CMK (cell line): ENCODE results near the gene GSTO2.
"Not testable (repeated sequence)": the region's sequence is repeated elsewhere in the genome, so short reads cannot be mapped to it uniquely, and the experiment has no call there.

Source experiments
- DNase-seq: peaks from one replicate; pipeline ENCODE4 v3.0.0-alpha.2; 2010; ENCODE audit warnings: low read depth

The GSTO2 gene

DNA sequence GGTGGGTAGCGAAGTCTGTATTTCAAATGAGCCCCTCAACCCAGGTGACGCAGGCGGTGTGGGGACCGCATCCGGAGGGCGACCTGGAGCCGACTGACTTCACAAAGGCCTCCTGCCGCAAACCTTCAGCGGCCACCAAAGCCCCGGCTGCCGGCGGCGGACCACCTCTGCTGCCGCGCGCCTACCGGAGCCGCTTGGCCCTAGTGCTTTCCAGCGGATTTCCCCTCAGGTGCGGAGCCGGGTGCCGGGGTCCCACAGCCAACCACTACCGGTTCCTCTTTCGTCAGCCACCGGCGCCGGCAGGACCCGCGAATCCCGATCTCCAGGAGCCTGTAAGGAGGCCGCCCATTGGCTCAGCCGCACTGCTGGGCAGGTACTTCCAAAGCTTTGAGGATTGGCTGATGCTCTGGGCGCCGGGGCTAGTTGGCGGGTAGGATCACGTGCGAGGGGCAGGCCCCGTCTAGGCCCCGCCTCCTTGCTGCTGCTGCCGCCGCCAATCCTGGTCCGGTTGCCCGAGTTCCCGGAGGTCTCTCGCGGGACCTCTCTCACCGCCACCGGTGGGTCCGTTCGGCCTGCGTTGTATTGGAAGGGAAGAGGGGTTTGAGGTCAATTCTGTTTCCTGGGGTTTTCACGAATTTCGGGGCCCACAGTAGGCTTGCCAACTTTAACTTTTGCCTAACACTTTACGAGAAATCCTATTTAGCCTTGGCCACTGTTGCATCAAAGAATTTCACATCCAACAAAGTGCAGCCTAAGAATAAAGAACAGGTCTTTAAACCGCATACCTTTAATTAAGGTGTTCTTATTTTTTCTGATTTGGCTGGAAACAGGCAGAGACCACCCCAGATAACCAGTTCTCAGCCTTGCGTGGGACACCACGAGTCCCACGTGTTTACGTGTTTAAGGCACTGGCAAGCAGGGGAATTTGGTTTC lies at the start of gene GSTO2:
TSS of gene GSTO2 (plus strand) at position 472 of the 933 bp plus-strand sequence. CDS start 5,732 bp downstream, outside the sequence.
- DNase-seq, result peak; percentile 97

DNA sequence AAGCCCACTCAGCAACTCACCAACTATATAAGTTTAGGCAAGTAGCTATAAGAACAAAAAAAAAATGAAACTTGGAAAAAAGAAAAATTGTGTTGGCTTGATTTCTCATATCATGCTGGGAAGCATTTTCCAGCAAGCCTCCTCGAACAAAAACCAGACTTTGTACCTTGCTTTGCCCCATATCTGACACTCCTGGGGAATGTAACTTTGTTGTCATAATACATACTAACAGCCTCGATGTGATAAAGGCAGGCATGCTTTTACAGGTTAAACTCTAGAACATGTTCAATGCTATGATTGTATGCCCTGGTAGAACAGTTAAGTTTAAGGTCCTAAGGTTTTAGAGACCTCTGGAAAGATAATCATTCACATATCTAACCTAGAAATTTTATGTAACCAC lies 48.5 kb upstream of the GSTO2 start:
- DNase-seq, result no peak

DNA sequence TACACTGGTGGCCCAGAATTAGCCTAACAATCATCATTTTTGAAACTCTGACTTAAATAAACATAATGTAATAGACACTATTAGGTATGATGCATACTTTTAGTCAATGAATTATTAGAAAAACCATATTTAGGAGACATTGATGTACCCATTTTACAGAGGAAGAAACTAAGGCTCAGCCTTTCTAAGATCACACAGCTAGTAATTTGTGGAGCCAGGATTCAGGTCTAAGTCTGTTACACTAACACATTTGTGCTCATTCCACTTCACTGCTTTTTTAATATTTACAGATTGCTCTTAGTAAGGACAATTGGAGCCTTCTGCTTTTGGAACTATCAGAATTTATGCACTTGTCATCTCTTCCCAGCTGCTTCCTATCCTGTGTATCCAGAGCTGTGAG lies 45.7 kb upstream of the GSTO2 start:
- DNase-seq, result no peak

DNA sequence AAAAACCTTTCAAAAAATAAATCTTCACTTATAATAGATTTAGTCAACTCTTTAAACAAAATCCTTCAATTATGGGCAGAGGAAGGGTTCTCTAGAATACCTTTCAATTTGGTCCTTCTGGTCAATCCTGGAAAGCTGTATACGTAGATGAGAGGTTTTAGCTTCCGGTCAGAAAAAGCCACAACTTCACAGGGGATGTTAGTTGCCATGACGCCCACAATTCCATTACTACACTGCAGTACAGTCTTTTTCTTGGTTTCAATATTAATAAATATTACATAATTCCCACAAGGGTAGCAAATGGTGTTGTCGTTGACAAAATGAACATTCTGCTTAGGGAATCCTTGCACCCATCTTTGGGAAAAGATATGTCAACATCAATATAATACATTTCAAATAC lies 38.5 kb upstream of the GSTO2 start:
- DNase-seq, result no peak

DNA sequence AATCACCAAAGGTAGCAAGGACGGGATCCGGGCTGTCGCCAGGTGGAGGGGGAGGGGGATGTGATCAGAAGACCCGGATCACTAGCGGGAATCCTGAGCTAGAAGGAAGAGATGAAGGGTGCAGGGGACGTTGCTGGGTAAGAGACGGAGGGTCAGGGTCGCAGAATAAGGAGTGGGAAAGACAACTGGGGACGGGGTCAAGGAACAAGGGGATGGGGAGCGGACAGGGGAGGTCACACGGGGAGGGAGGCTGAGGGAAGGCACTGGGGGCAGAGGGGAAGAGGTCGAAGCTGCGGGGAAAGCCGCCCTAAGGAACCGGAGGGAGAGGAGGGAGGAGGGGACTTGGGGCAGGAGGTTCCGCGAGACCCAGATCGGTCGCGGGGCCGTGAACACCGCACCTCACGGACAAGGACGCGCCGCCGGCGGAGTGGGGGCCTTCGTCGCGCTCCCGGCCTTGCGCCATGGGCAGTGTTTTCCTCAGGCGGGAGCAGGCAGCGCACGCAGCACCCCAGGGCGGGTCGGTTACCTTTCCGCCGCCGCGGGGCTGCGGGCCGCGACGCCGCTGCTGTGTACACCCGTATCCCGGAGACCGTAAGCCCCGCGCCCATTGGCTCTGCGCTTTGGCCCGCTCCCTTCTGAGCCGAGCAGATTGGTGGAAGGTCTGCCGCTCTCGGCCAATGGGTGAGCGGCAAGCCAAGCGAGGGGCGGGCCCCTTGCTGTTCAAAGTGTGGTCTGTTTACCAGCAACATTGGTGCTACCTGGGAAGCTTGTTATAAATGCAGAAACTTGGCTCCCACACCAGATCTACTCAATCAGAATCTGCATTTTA lies 37.0 kb upstream of the GSTO2 start, which contains the start of gene CFAP43:
TSS of gene CFAP43 (minus strand) at position 581 of the 829 bp plus-strand sequence. CDS start at position 463, 118 bp downstream.
- peak; percentile 90 for DNase-seq

DNA sequence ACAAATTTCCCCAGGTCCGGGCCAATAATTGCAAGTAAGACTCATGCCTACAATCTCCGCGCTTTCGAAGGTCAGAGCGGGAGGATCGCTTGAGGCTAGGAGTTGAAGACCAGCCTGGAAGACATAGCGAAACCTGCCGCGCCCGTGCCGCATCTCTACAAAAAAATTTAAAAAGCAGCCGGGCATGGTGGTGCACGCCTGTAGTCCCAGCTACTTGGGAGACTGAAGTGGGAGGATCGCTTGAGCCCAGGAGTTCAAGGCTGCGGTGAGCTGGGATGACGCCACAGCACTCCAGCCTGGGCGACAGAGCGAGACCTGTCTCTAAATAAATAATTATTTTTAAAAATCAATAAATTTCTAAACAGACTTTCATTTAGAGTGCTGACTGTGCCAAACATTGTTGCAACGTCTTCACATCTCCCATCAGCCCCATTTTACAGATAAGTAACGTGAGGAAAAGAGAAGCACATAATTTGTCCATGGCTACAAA lies 36.3 kb upstream of the GSTO2 start:
- no peak for DNase-seq

DNA sequence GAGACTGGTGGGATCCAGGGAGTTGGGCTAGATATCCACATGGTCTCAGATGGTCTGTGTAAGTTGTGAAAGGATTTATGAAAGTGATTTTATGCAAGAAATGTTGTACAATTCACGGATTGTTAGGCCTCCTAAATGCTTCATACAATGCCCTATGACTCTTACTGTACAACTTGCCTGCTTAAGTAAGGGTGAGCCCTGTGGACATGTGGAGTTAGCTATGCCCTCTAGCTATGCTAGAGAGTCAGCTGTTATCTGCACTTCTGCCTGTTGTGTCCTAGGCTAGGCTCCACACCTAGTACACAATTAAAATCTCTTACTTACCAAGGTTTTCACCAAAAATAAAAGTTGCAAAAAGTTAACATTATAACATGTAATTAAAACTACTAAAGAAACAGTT lies 35.2 kb upstream of the GSTO2 start:
- no peak for DNase-seq

DNA sequence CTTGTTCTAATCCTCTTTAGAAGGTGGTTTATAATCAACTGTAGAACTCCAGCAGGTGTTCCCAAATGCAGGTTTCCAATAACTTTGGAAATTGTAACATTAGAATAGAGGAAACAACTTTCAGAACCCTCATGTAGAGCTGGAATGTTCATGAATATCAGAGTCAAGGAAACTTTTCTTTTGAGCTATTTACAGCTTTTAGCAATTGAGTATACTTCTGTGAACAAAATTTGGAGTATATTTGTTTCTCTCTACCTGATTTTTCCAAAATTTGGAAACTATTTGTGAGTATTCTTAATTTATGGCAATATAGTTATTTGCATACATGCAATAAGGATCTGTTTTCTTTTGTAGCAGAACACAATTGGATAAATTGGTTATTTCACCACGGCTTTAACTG lies 34.0 kb upstream of the GSTO2 start:
- no peak for DNase-seq

DNA sequence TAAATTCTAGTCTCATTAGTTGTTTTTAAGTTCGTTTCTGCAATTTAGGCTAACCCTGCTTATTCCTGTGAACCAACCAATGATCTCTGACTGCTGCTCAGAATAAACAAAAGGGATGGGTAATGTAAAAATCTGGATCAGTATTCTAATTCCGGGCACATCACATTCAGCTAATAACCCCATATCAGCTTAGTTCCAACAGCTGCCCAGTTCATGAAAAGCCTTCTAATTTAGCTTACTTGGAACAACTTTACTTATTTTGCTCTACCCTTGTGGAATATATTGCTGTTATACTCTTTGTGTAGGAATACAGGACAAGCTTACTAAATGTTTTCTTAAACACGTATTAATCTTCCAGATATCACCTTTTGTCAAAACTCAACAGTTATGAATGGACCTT lies 33.2 kb upstream of the GSTO2 start:
- DNase-seq, result no peak

DNA sequence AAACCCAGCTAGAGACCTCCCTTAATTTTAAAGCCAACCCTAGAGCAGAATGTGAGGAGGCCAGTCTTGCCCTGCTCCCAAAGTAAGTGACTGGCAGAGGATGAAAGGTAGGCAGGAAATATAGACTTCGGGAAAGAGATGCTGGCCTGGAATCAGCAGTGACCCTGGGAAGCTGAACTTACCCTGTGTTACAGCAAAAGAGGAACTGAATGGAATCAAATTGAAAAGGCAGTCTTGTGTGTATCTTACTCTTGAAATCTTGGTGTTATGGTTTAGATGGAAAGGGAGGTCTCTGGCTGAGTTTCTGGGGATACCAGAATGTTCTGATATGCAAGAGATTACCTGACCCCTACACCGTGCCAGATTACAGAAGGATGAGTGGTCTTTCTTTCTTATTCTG lies 28.9 kb upstream of the GSTO2 start:
- DNase-seq, result no peak

DNA sequence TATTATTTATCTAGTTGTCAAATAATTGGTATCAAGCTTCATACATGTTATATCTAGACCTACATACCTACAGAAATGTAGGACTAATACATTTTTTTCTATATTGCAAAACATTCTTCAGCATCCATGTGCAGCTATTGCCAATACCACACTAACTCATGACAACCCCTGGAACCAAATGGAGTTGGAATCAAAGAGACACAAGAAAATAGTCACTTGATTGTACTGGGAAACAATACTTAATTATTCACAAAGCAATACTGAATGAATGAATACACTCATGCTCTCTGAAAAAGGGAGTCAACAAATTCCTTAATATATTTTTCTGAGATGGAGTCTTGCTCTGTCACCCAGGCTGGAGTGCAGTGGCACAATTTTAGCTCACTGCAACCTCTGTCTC lies 26.4 kb upstream of the GSTO2 start:
- DNase-seq, result no peak

DNA sequence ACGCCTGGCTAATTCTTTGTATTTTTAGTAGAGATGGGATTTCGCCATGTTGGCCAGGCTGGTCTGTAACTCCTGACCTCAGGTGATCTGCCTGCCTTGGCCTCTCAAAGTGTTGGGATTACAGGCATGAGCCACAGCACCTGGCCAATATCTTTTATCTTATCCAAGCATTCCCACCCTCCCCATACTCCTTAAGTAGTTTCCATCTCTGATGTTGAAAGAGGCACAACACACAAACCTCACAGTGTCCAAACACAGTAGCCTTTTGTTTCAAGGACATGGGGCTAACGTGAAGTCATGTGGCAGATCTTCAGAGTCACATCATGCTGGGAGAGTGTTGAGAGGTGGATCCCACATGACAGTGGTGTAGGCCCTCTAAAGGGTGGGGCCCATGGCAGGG lies 26.0 kb upstream of the GSTO2 start:
- not testable (repeated sequence) for DNase-seq

DNA sequence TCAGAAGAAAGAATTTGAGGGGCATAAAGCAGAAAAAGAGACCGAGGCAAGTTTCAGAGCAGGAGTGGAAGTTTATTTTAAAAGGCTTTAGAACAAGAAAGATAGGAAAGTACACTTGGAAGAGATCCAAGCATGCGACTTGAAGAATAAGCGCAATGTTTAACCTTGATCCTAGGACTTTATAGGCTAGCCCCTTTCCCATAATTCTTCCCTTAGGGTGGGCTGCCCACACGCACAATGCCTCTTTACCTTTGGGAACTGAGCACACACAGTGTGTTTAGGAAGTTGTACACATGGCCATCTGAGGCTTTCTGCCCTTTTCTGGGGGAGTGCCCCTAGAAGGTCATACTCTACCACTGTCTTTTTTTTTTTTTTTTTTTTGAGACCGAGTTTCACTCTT lies 25.5 kb upstream of the GSTO2 start:
- DNase-seq, result no peak

DNA sequence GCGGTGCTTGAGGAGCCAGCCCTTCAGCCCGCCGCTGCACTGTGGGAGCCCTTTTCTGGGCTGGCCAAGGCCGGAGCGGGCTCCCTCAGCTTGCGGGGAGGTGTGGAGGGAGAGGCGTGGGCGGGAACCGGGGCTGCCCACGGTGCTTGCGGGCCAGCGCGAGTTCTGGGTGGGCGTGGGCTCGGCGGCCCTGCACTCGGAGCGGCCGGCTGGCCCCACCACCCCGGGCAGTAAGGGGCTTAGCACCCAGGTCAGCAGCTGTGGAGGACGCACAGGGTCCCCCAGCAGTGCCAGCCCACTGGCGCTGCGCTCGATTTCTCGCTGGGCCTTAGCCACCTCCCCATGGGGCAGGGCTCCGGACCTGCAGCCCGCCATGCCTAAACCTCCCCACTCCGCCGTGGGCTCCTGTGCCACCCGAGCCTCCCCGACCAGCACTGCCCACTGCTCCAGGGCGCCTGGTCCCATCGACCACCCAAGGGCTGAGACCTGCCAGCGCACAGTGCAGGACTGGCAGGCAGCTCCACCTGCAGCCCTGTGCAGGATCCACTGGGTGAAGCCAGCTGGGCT lies 23.8 kb upstream of the GSTO2 start:
- DNase-seq, result no peak

DNA sequence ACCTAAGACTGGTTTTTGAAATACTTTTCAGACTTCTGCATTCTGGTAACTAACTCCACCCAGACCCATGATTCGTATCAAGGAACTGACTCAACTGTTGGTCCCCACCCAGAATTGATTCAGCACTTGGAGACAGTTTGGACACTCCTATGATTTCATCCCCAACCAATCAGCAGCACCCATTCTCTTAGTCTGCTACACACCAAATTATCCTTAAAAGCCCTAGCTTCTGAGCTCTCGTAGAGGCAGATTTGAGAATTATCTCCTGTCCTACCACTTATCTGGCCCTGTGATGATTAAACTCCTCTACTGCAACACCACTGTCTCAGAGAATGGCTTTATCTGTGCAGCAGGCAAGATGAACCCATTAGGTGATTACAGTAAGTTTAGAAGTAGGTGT lies 22.0 kb upstream of the GSTO2 start:
- DNase-seq, result no peak

DNA sequence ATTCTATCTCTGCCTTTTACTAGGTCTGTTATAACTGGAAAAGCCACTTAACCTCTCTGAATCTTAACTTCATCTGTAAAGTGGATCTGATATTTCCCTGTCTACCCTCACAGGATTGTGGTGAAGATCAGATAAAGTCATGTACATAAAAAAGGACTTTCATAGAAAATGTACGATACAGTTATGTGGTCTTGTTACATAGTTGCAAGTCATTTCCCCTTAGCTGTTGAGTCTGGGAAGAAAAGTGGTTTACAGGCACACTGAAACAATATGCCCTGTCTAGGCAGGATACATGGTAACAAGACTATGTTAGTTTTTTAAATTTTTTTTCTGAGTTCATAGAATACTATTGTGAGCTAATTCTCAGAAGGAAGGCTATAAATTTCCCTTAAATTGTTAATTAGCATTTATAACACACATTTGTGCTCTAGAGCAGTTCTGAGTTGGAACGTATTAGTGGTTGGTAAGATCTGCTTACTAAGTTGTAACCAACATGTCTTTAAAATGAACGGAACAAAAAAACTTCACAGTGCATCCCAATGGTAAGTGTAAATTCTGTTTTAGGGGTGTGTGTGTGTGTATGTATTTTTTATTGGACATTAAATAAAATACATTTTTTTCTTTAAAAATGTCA lies 21.4 kb upstream of the GSTO2 start:
- DNase-seq, result no peak

DNA sequence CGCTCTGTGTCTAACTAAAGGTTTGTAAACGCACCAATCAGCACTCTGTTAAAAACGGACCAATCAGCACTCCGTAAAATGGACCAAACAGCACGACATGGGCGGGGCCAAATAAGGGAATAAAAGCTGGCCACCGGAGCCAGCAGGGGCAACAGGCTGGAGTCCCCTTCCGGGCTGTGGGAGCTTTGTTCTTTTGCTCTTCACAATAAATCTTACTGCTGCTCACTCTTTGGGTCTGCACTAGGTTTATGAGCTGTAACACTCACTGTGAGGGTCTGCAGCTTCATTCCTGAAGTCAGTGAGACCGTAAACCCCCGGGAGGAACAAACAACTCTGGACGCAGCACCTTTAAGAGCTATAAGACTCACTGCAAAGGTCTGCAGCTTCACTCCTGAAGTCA lies 20.1 kb upstream of the GSTO2 start:
- DNase-seq, result not testable (repeated sequence)

DNA sequence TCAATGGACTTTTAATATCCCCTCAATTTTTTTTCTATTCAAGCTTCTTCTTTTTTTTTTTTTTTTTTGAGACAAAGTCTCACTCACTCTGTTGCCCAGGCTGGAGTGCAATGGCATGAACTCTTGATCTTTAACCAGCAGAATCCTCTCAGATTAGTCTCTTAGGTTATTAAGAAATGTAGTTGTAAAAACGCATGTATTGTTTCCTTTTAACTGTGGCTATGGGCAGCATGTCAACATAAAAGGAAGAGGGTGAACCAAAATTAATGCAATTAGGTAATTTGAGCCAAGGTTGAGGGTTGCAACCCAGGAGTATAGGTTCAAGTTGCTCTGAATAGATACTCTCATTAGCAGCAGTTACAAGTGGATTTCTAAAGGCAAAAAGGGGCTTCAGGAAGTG lies 18.6 kb upstream of the GSTO2 start:
- no peak for DNase-seq

DNA sequence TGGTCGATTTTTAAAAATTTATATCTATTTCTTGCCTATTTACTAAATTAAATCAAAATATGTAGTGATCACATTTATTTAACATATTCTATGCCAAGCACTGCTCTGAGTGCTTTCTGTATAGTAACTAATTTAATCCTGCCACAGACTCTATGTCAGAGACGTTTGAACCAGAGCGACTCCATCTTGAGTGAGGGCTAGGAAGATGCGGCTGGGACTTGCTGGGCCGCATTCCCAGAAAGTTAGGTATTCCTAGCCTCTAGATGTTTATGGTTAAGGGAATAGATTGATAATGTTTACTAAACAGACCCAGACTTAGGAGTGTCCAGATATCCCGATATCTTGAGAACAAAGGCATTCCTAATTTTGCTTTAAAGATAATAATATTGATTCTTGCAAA lies 17.5 kb upstream of the GSTO2 start:
- DNase-seq, result no peak

DNA sequence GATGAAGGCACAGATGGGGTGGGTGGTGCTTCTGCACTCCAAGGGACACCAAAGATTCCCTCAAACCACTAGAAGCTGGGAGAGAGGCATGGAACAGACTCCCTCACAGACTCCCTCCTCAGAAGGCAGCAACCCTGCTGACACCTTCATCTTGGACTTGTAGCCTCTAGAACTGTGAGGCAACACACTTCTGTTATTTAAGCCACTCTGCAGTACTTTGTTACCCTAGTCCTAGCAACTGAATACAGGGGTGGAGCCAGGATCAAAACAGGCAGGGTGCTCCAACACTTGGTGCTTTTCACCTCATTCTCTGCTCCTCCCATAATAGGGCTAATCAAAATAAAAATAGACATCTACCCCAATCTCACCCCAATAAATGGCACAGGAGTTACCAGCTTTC lies 16.6 kb upstream of the GSTO2 start:
- DNase-seq, result no peak

DNA sequence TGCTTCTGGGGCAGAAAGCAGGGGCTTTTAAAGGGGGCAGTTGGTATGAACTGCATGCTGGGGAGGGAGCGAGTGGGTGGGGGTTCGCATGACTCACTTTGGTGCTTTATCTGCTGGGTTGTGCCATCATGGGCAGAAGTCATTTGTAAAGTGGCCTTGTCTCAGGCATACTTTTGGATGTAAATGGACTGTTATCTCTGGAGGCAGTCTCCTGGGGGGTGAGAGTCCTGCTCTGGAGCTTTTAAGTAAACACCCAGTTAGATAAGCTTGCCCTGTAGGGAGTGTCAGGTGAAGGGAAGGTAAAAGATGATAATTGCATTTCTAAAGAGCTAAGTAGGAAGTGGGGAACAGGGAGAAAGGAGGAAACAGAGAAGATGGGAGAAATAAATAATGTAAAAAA lies 15.9 kb upstream of the GSTO2 start:
- no peak for DNase-seq
